NCI-H82 treated with DMSO at 0.1 percent for 48 hours (cell line): ENCODE results near the gene TBXA2R.
"Not testable (repeated sequence)": the region's sequence is repeated elsewhere in the genome, so short reads cannot be mapped to it uniquely, and the experiment has no call there.

Source experiments
- DNase-seq: peaks from one replicate; lab custom pipeline; 2025; ENCODE audit not compliant: unreplicated experiment; lab: John Stamatoyannopoulos, UW

The TBXA2R gene

GRCh38 chr19:3584036-3584802 lies 22.5 kb downstream of the TBXA2R start:
- DNase-seq: not testable (repeated sequence)

DNA sequence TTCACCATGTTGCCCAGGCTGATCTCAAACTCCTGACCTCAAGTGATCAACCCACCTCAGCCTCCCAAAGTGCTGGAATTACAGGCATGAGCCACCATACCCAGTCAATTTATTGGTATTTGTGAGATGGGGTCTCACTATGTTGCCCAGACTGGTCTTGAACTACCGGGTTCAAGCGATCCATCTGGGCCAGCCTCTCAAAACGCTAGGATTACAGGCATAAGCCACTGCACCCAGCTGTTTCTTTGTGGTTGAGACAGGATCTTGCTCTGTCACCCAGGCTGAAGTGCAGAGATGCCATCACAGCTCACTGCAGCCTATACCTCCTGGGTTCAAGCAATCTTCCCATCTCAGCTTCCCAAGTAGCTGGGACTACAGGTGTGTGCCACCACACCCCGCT lies 24.9 kb downstream of the TBXA2R start:
- DNase-seq: not testable (repeated sequence)

GRCh38 chr19:3580156-3580934 lies 26.3 kb downstream of the TBXA2R start:
- DNase-seq: no peak

DNA sequence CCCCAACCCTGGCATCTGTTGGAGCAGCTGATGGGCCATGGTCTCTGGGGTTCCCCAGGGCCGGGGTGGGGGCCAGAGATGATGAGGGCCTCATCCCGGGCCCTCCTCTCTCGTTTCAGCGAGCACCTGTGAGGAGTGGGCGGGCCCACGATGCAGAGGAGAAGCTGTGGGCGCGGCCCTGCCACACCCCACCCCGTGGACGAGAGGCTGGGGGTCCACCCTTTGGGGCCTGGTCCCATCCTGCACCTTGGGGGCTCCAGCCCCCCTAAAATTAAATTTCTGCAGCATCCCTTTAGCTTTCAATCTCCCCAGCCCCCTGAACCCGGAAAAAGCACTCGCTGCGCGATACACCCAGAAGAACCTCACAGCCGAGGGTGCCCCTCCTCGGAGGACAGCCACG lies 28.3 kb downstream of the TBXA2R start:
- no peak for DNase-seq

DNA sequence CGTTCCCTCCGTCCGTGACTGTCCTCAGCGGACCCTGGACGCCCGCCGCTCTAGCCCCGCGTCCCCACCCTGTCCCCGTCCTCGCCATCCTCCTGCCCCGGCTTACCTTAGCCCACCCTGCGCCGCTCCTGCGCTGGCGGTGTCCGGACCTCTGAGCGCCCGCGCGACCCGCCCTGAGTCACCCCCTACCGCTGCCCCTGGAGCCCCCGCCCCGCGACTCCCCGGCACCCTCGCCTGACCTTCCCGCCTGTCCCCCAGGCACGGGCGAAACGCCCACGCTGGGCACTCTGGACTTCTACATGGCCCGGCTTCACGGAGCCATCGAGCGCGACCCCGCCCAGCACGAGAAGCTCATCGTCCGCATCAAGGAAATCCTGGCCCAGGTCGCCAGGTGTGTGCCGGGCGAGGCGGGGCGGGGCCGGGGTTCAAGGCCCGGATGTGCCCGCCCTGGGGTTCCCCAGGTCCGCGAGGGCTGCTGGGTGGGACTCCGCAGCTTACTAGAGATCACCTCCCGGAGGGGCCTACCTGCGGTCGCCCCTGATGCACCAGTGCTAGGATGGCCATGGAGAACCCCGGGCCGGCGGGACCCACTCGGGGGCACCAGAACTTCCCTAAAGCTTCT lies 28.8 kb downstream of the TBXA2R start:
- no peak for DNase-seq

DNA sequence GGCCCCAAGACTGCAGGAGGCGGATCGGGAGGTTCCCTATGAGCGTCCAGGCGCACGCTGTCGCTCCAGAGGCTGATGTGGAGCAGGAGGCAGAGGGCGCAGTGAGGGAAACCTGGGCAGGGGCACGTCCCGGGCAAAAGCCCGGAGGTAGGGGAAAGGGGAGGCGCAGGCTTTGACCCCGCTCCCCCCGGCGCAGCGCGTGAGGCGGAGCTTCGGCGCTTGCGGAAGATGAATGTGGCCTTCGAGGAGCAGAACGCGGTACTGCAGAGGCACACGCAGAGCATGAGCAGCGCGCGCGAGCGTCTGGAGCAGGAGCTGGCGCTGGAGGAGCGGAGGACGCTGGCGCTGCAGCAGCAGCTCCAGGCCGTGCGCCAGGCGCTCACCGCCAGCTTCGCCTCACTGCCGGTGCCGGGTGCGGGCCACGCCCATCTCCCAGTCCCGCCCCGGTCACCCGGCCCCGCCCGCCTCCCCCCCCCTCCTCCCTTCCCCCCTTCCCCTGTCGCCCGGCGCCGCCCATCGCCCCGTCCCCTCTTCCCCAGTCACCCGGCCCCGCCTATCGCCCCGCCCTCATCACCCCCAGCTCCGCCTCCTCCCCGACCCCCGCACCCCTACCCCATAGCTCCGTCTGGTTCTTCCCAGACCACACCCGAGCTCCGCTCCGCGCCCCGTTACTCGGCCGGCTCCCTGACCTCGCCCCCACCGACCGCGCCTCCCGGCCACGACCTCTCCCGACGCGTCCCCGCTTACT lies 29.8 kb downstream of the TBXA2R start:
- no peak for DNase-seq

DNA sequence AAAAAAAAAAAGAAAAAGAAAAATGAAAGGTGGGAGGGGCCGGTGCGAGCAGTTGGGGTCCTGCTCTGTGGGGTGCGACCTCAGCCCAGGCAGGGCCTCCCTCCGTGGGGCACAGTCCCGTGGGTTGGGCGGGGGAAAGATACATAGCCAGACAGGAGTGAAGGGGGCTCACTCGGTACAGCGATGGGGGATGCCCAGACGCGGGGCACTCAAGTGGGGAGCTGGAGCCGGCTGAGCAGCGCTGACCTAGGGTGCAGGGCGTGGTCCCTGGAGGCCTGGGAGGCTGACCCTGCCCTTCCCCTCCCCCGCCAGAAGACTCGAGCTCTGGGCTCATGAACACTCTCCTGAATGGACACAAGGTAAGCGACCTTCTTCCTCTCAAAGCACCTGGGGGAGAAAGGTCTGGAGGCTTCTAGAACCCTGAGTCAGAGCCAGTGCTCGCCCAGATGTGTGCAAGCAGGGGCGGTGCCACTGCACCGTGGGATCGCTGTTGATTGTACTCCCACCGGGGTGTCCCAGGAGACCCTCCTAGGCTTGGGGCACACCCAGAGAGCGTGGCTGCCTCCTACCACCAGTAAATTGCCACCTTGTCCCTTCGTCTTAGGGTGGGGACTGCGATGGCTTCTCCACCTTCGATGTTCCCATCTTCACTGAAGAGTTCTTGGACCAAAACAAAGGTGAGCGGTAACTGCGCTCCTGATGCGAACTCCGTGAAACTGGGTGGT lies 30.6 kb downstream of the TBXA2R start:
- DNase-seq: no peak

DNA sequence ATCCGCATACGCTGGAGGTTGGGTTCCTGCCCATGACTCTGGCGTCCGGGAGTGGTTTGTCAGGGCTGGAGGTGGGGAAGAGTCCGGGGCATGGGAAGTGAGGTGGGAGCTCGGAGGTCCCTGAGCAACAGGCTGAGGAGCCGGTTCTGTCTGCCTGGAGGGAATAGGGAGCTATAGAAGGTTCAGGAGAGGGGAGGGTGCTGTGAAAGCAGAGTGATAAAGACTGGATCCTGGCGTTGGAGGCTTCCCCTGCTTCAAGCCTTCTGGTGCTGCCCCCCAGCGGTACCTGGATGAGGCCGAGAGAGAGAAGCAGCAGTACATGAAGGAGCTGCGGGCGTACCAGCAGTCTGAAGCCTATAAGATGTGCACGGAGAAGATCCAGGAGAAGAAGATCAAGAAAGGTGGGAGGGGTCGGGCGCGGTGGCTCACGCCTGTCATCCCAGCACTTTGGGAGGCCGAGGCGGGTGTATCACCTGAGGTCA lies 31.4 kb downstream of the TBXA2R start:
- no peak for DNase-seq

GRCh38 chr19:3573858-3574637 lies 32.6 kb downstream of the TBXA2R start:
- peak; percentile 61 for DNase-seq

DNA sequence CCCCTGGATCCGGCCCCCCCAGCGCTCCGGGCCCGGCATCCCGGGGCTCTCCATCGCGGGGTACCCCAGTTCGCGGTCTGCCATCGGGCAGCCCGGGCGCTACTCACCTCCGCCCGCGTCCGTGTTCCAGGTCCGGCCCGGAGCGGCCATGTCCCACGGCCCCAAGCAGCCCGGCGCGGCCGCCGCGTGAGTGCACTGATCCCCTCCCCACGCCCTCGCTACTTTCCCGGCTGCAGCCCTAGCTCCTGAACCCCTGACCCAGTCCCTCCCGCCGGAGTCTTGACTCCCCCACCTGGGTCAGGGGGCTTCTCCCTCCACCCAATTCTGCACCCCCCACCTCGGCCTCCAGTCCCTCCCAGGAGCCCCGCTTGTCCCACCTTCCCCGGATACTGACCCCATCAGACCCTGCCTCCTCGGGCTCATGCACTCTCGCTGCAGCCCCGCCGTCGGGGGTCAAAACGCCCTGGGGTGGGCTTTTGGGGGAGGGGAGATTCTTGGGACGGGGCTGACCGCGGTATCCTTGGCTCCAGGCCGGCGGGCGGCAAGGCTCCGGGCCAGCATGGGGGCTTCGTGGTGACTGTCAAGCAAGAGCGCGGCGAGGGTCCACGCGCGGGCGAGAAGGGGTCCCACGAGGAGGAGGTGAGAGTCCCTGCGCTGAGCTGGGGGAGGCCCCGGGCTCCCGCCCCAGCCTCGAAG lies 33.4 kb downstream of the TBXA2R start:
- no peak for DNase-seq

- DNase-seq: no peak
Observed at GRCh38 chr19:3572855-3573161, 33.9 kb downstream of the TBXA2R start, which contains the start of gene HMG20B. Gene HMG20B (plus strand): TSS chr19:3572944. CDS start chr19:3573310, 366 bp downstream.

DNA sequence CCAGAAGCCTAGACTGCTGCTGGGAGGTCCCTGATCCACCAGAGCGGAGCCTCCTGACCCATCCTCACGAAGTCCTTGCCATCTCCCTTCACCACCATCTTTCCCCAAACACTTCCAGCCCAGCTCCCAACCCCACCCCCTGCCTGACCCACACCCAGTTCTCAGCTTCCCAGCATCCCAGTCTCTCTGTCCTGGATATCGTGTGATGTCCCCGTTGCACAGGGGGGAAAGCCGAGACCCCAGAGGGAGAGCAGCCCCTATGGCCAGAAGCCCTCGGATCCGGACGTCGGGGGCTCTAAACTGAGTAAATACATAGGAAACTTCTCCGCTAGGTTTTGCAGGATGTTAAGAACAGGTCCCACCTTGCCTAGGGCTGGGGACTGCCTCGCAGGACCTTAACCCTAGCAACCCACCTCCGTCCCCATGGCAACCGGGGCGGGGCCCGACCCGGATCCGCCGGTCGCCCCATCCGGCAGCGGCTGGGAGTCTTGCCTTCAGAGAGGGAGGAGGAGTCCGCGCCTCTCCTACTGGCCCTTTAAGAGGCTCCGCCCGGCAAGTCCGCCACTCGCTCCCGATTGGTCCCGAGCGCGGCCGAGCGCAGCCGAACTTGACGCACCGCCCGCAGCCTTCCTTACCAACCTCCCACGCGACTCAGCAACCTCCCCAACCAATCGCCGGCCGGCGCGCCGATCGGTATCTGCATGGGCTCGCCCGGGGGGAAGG lies 34.4 kb downstream of the TBXA2R start:
- DNase-seq: peak; percentile 93

DNA sequence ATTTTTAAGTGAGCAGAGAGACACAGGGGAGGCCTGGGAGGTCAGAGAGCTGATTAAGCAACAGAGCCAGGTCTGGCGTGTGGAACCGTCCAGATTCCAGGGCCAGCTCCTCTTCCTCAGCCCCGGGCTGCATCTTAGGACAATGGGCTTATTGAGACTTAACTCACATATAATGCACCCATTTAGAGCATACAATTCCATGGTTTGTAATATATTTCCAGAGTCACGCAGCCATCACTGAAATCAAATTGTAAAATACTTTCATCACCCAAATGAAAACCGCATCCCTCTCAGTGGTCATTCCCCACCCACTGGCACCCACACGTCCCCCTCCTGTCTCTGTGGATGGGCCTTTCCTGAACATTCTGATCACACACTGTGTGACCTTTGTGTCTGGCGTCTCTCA lies 36.1 kb downstream of the TBXA2R start:
- no peak for DNase-seq

DNA sequence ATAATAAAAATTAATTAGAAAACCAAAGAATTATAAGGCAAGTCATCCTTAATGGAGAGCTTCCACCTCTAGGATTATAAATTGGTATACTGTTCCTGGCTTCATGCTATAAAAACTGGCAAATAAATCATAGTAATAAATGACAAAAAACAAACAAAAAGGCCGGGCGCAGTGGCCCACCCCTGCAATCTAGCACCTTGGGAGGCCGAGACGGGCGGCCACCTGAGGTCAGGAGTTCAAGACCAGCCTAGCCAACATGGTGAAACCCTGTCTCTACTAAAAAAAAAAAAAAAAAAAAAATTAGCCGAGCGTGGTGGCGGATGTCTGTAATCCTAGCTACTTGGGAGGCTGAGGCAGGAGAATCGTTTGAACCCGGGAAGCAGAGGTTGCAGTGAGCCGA lies 36.6 kb downstream of the TBXA2R start:
- not testable (repeated sequence) for DNase-seq

DNA sequence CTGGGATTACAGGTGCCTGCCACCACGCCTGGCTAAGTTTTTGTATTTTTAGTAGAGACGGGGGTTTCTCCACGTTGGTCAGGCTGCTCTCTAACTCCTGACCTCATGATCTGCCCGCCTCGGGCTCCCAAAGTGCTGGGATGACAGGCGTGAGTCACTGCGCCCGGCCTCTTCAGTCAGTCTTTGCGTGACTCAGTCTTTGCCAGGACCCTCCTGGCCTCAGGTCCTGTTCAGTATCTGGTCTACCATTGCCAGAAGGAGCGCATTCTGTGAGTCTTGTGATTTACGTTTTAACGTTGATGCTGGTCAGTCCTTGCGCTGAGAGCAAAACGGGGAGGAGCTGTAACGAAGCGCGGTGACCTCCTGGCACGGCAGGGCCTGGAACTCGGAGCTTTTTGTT lies 41.5 kb downstream of the TBXA2R start:
- no peak for DNase-seq

DNA sequence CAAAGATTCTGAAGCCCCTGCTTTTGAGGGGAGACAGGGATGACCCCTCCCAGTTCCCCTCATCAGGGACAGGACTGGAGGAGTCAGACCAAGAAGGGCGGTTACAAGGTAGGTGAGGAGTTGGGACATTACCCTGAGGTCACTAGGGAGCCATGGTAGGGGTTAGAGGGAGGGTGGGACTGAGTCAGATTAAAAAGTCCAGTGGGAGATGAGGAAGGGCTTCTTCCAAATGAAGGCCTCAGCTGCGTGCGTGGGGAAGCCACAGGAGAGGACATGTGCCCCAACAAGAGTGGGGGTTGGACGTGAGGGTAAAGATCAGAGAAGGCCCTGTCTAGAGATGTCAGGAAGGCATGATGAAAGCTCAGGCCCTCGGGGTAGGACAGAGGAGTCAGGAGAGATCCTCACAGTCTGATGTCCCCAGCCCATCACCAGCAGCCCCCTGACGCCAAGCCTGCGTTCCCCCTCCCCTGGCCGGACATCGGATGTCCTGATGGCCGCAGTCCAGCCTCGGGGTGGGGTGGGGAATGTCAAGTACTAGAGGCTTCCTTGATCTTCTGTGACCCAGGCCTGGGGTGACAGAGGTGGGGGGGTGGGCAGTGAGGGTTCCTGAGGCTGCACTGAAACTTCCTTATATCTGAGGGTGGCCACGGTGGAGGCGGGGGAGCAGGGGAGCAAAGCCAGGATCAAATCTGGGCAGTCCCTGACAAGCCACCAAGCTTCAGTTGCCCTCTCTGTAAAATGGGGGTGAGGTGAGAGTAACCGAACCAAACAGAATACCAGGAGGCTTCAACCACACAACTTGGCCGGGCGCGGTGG lies 42.8 kb downstream of the TBXA2R start:
- DNase-seq: no peak

GRCh38 chr19:3557461-3558248 lies 49.0 kb downstream of the TBXA2R start, which contains the start of gene MFSD12:
Gene MFSD12 (minus strand): TSS chr19:3557586. CDS start chr19:3557403, 183 bp downstream.
- DNase-seq: peak; percentile 52
